HG02678 (cell line): ENCODE data around the gene MAL.

Experiments used
- ATAC-seq: cut with Tn5 transposase; IDR thresholded peaks from one replicate; pipeline ENCODE4 v1.9.1; 2021; ENCODE audit warnings: mild to moderate bottlenecking, moderate library complexity; ENCODE audit not compliant: unreplicated experiment

Gene MAL

DNA sequence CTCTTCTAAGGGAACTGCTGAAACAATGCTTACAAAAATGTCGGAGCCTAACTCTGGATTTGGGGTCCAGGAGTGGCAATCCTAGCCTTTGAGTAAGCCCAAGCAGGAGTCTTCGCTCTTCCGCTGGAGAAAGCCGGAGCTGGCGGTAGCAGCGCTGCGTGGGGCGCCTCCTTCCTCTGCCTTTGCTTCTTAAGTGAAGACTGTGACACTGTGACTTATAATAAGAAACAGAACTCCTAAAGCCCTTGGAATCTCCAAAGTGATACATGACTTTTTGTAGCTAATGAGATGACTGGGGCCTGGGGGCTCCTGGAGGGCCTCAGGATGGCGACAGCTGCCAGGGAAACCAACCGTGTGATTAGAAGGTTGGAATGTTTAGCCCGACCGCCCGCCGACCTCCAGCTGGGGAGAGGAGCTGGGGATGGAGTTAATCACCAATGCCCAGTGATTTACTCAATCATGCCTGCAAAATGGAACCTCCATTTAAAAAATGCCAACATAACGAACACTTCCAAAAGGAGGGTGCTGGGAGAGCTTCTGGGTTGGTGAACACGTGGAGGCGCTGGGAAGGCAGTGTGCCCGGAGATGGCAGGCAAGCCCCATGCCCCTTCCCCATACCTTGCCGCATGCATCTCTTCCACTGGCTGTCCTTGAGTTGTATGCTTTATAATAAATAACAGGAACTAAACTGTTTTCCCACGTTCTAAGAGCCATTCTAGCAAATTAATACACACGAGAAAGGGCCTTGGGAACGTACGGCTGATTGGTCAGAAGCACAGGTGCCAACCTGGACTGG is 29.0 kb upstream of the MAL start:
- ATAC-seq, result no peak

DNA sequence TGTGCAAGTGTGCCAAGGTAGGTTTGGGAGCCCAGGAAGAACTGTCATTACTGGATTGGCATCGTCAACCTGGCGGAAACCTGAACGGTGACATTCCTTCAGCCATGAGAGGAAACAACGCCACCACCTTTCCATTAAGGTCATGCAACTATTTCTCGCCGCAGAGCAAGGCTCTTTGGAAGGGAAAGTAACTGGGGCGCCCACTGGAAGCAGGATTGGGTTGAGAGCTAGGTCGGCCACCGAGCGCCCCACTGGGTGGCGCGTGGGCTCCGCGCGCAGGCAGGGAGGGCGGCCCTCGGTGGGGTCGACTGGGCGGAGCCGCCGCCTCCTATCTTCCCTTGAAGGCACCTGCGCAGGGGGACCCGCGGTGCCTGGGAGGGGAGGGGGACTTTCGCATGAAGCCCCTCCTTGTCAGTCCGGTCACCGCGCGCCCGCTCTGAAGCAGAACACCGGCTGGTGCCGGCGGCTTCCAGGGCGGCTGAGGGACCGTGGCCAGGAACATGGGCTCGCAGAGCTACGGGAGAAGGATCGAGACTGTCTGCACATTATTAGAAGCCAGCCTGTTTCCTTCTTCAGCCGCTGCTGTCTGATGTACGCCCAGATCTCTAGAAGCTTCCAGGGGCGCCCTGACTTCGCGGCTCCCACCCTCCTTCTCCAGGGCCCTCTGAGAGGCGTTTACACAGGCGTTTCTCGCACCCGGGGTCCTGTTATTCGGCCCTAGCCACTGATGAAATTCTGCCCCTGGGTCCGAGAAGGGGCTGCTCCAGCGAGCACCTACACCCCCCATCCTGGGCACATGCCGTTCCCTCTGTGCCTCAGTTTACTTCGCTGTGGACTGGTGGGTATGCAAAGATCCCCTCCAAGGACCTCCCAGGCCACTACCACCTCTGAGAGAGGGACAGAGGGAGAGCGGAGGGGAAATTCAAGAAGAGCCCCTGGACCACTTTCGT is 27.3 kb upstream of the MAL start:
- ATAC-seq, result no peak

DNA sequence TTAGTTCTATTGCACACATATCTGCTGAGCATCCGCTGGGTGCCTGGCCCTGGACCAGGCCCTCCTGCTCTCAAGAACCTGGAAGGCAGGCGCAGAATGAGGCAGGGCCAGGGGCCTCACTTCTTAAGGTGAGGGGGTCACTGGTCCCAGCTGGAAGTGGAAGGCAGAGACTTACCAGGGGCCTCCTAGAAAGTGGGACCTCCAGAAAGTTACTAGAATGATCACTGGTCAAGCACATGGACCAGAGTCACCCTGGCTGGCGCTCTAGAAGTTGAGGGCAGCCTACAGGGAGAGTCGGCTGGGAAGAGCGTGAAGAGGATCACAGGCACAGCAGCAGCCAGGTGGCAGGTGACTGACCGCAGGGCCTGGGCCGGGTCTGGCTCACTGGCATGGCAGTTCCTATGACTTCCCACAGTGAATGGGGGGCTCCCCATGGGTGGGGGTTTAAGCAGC is 26.1 kb upstream of the MAL start:
- no peak for ATAC-seq

DNA sequence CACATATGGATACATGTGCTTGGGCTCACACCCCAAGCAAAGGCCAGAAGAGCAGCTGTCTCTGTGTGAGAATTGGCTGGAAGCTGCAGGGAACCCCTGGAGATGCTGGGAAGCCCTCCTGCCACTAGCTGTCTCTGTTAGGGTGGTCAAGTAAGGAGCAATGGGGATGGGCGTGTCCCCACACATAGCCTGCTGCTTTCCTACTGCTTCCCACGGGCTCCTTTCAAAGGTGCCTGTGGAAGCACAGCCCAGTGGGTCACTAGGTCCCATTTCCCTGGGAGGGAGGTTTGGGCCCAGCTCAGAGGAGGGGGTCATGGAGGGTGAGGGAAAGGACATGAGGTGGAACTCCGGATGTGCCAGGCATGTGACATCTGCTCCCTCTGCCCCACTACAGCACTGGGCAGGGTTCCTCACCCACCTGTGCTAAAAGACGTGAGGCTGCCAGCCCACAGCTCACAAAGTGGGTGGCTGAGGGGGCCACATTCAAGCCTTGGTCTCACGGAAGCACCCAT is 24.4 kb upstream of the MAL start:
- no peak for ATAC-seq

DNA sequence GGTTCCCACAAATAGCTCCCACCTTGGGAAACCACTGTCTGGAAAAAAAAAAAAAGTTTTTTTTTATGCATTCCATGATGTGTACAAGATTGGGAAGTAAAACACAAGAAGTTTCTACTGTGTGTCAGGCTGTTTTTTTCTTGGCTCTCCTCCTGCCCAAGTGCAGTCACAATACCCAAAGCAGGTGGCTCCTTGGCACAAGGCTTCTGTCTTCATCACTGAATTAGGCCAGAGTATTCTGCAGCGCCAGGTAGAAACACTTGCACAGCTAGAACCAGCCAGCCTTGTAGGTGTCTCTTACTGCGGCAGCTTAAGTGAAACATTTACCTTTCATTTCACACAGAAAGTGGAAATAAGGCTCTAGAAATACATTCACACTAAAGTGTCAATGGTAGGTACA is 23.8 kb upstream of the MAL start:
- ATAC-seq, result no peak

DNA sequence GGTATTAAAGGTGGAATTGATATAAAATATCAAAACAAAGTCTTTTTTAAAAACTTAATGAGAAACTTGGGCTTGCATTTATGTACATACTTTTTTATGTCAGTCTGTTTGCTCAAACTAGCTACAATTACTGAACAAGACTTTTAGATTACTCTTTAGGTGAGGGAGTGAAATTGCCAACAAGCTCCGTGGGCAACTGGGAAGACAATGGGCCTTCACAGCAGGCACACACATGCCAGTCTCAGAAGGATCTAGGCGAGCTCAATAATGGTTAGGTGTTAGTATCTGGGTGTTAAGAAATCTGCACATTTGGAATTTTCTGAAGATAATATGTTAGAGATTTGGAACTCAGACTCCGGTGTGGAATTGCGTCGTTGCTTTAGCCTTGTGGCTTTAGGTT is 23.0 kb upstream of the MAL start:
- ATAC-seq, result no peak

DNA sequence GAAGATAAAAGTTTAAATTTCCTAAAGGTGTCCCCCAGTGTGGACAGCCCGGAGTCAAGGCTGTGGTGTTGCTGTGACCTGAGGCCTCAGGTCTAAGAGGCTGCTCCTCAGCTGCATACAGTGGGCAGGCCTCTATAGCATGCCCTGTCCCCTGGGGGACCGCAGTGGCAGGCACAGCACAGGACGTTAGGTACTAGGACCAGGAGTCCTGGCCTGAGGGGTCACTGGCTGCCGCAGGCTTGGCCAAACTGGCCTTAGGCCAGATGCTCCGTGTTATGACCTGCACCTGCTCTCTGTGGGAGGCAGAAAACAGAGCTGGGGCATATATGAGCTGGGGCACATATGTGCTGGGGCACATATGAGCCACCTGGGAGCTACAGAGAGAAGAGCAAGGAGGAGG is 21.2 kb upstream of the MAL start:
- no peak for ATAC-seq

DNA sequence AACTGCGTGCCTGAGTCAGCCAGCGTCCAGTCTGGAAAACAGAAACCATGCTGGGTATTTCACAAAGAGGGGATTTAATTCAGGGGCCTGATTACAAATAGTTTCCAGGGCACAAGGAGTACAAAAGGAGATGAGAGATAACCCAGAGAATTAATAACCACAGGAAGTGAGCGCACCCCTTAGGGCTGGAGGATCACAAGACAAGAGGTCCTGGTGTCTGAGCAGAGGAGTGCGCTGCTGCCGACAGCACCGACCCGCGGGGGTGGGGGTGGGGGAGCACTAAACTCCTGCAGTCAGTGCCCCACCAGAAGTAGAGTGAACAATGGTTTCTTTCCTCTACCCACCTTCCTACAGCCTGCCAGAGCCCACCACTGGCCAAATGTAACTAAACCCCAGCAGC is 20.8 kb upstream of the MAL start:
- ATAC-seq, result no peak

DNA sequence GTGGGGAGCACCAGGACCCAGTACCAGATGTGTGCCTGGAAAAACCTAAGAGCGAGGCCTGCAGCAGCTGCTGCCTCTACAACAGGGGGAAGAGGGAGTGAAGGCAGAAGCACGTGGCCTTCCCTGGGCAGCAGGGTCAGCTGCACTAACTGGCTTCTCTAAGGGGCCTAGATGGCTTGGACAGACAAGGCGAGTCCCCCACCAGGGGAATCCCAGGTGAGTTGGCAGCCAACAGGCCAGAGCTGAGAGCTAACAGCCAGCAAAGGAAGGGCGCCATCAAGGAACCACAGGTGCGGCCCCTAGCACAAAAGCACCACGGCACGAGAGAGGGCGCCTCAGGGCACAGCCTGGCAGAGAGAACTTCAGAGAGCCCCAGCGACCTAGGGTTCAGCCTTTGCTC is 19.8 kb upstream of the MAL start:
- no peak for ATAC-seq

DNA sequence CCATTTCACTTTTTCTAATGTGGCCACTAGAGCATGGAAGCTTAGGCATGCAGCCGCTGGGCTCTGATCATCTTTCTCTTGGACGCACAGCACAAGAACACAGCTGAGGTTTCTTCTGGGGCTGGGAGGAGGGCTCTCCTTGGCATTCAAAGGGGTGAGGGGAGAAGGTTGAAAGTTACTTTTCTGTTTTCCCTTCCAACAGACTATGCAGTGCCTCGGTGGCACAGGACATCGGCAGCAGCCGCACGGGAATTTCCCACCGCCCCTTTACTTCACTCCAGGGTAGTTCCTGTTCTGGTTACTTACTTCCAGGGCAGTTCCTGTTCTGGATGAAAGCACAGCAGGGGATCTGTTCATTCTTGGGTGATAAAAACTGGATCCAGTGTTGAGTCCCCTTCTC is 18.9 kb upstream of the MAL start:
- no peak for ATAC-seq

DNA sequence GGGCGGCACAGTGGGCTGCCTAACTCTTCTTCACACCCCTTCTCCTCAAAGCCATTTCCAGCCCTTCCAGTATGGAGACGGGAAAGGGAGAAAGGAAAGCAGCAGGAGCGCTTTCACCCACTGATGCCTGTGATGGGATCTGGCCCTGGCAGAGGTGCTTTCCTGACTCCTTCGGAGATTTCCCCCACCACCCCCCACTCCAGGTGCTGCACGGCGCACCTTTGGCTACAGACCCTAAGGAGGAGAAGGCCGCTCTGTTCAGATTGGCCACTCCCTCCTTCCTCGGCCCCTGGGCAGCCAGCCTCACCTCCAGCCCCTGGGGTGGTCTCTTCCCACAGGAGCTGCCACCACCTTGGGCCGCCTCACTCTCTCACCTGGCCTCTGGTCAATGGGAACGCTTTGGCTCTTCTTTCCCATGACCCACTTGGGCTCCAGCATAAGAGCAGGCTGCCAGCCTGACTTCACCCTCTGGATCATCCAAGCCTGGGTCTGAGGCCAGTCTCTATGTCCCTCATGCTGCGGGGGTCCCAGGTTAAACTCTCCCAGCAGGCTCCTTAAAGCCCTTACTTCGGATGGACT is 18.4 kb upstream of the MAL start:
- no peak for ATAC-seq

DNA sequence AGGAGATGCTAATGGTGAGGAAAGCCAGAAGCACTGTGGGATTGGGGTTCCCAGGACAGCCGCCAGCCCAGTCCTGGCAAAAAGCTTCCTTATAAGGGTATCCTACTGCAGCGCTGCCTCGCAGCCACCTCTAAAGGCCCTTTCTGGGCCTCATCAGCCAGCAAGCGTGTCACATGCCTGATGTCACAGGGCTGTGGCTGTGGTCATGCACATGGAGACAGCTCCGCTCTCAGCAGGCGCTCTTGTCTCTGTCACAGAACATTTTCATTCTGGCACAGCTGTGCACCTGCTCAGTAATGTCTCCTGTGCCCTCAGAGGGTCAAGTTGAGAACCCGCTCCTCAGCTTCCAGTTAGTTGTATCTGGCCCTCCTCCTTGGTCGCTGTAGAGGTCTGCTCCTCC is 17.7 kb upstream of the MAL start:
- ATAC-seq, result no peak

DNA sequence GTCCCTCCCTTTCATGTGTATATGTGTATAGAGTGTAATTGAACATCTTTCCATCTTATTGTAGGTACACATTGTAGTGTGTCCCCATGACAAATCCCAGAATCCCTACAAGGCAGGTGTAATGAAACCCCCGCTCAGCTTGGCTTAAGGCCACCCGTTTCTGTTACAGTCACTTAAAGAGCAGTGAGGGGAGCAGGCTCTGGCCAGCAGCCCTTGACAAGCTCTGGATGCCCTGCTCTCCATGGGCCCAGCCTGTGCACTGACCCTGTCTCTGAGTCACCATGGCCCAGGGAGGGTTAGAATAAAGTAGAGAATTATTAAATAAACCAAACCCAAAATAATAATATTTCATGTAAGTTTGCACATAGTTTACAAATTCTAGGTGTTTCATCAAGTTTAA is 17.2 kb upstream of the MAL start:
- no peak for ATAC-seq

DNA sequence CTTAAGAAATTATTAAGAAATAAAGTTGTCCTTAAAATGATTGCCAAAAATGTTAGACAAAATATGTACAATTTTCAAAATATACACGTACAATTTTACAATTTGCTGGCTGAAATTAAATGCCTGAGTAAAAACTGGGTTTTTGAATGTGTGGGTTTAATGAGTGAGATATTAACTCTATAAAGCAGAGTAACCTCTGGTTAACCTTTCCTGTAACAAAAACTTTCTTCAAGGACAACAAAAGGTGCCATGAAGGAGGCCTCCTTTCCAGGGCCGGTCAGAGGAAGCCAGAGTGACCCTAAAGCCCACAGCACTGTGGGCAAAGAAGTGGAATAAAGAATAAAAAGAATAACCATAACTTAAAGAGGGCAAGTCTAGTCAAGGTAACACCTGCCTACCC is 16.5 kb upstream of the MAL start:
- no peak for ATAC-seq

DNA sequence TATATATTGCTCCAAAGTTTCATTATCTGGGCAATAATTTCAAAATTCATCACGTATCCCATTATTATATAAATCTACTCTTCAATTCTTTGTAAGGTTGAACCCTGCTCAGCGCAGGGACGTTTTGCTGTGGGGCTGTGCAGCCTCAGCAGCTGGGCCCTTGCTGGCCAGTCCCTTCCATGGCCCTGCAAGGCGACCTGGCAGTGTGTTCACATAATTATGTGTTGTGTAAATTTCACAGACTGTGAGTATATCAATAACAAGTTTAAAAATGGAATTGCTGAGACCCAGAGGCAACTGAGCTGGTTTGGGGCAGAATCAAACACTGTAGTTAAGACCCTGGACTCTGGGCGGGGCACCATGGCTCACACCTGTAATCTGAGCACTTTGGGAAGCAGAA is 16.1 kb upstream of the MAL start:
- ATAC-seq, result no peak

DNA sequence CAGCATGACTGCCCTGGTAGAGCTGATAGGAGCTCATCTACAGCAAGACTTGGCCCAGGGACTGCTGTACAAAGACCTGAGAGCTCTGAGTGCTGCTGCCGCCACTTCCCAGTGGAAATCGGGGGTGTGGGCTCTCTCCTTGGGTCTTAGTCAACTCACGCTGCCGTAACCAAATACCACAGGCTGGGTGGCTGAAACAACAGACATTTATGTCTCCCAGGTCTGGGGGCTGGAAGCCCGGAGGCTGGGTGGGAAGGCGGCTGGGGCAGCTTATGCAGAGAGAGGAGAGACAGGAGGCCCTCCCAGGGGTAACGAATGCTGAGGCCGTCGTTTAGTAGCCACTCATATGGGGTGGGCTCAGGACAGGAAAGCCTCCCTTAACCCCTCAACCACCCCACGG is 15.4 kb upstream of the MAL start:
- ATAC-seq, result no peak

DNA sequence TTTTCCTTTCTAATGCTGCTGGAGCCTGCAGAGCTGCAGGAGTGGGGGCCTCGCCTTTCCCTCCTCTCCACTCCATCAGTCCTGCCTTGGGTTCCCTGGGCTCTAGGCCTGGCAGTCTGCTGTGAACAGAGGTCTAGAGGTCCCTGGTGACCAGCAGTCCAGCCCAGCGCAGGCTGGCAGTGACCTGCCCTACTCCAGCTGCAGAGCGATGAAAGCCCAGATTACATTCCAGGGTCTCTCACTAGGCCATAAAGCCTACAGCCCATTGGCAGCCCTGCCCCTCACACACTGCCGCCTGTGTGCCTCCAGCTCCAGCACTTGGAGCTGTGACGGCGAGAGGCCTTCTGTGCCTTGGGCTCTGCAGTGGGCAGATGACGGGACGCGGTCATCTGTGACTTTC is 14.8 kb upstream of the MAL start:
- no peak for ATAC-seq

DNA sequence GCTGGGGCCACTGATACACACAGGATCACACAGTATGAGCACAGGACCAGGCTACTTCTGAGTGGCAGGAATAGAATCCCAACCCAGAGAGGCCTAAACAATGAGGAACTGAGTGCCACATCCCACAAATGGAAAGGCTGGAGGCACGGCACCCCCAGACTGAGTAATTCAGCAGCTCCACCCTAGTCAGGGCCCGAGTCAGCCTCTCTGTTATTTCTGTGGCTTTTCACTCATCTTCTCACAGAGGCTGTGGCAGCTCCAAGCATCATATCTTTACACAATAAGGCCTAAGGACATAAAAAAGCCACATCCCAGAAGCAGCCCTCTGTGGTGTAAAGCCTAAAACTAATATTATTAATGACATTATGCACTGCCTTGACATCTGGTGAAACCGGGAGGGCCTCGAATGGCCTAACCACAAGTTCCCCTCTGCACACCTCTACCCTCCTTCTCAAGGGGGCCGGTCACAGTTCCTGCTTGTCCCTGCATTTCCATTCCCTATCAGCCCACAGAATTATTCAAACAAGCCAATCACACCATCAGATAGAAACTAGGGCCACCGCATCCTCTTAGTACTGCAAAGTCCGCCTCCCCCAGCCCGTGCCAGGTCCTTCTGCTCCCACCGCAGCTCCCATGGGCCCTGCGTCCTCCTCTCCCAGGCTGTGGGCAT is 12.5 kb upstream of the MAL start:
- peak; percentile 87 for ATAC-seq

DNA sequence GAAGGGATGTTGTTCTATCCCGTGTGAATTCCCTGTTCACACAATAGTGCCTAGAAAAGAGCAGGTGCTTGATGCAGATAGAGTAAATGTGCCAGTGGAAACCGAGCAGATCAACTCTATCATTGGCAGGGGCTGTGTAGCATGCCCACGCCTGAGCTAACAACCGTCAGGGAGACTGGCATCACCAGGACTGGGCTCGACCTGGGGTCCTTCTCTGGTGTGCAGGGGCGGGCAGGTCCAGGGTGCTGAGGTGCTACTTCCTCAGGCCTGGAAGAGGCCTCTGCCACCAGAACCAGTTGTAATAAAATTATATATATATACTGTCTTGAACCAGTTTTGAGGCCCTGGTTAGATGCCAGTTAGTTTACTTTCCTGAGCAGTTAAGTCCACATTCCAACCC is 11.8 kb upstream of the MAL start:
- ATAC-seq, result no peak

DNA sequence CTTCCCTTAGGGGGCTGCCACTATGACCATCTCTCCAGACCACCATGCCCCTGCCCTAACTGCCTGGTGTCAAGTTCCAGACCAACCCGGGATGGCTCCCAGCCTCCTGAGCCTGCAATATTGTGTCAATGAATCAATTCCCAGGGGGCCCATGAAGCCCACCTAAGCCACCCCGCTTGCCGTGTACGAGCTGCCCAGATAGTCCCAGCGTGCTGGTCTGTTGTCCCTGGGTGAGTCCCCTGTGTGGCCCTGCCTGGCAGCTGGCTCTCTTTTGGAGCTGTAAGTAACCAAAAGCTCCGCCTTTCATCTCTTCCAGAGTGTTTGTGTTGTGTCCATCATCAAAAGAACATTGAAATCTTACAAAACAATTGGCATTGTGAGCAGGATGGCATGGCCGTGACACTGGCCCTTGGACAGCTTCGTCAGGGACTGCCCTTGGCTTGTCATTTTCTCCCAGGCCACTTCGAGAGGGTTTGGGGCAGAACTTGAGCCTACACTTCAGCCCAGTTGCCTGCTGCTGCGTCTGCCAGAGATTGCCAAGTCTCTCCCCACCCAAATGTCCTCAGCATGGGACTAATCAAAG is 11.3 kb upstream of the MAL start:
- no peak for ATAC-seq
